AG09309 (cell line): ENCODE data around the gene ADO.
A peak's percentile ranks its signal among the peaks of the same experiment; 100 is the strongest.

ENCODE experiments used
- DNase-seq: peaks from one replicate; pipeline ENCODE4 v3.0.0-alpha.2; 2010; ENCODE audit warnings: low read depth
- H3K4me3 ChIP-seq: 2 replicates; pipeline ENCODE4 v1.5.1; 2011; ENCODE audit warnings: mild to moderate bottlenecking, low read depth, low read length, moderate library complexity; ENCODE audit not compliant: control insufficient read depth
- CTCF ChIP-seq: IDR thresholded peaks from 2 replicates; pipeline ENCODE4 v1.5.1; 2011; ENCODE audit warnings: mild to moderate bottlenecking, low read depth, low read length, inconsistent platforms; ENCODE audit not compliant: insufficient read depth, control insufficient read depth; ENCODE audit errors: missing control alignments

ADO gene

GRCh38 chr10:62830679-62831078 is 26.2 kb downstream of the ADO start:
- H3K4me3 ChIP-seq = no peak overlapping the region
- no peak for TF ChIP-seq CTCF
- no peak for DNase-seq

- no peak for TF ChIP-seq CTCF
- H3K4me3 ChIP-seq = no peak overlapping the region
- peak; percentile 47 for DNase-seq
These were observed 26.8 kb downstream of the ADO start for GRCh38 chr10:62831346-62831745.

GRCh38 chr10:62839590-62839989 is 35.1 kb downstream of the ADO start:
- no peak for DNase-seq
- TF ChIP-seq CTCF = no peak
- no peak overlapping the region for H3K4me3 ChIP-seq

GRCh38 chr10:62842983-62843382 is 38.5 kb downstream of the ADO start:
- no peak for TF ChIP-seq CTCF
- no peak overlapping the region for H3K4me3 ChIP-seq
- DNase-seq = no peak

GRCh38 chr10:62843600-62843999 is 39.1 kb downstream of the ADO start:
- DNase-seq = no peak
- no peak for TF ChIP-seq CTCF

GRCh38 chr10:62844280-62845011 is 39.9 kb downstream of the ADO start:
- no peak overlapping the region for H3K4me3 ChIP-seq
- TF ChIP-seq CTCF = no peak
- DNase-seq = no peak

More at GRCh38 chr10:62843600-62843999, 39.1 kb downstream of the ADO start:
- H3K4me3 ChIP-seq = no peak overlapping the region
